Hepatocyte (in vitro differentiated cells): ENCODE results near the gene POTEI.
"Not testable (repeated sequence)": the region's sequence is repeated elsewhere in the genome, so short reads cannot be mapped to it uniquely, and the experiment has no call there.

Experiments used
- CTCF ChIP-seq: fragments of 200-600 bp; sonication (generic); IDR thresholded peaks from 2 replicates; pipeline ENCODE4 v1.5.1; 2016; ENCODE audit warnings: antibody characterized with exemption, mild to moderate bottlenecking; ENCODE audit not compliant: poor library complexity
- EZH2 ChIP-seq: fragments of 200-600 bp; sonication (generic); IDR thresholded peaks from 2 replicates; pipeline ENCODE4 v1.6.1; 2016; ENCODE audit warnings: antibody characterized with exemption, mild to moderate bottlenecking, borderline replicate concordance
- EZH2phosphoT487 ChIP-seq: fragments of 200-600 bp; sonication (generic); IDR thresholded peaks from one replicate; pipeline ENCODE4 v1.6.1; 2018; ENCODE audit warnings: antibody characterized with exemption, mild to moderate bottlenecking, low read depth, moderate library complexity; ENCODE audit not compliant: unreplicated experiment, severe bottlenecking

DNA sequence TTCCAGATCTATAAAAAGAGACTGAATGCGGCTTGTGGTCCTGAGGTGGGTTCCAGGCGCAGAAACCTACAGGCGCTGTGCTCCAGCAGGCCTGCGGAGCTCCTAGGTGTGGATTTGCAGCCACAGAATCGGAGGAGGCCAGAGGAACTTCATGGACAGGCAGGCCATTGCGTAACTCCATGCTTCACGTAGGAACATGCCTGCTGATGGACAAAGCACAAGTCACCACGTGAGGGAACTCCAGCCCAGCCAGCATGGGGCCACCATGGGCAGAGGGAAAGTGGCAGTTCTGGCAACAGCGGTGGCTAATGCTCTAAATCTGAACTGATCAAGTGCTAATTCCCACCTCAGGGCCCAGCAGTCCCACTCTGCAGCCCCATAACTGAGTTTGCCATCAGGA, 29.1 kb upstream of the POTEI start:
- not testable (repeated sequence) for TF ChIP-seq EZH2, CTCF, EZH2phosphoT487
